ENCODE data around the gene ST7. TPM values are rescaled to one million over a fixed set of nuclear protein-coding genes. Genes with fewer than 3 reads are reported as not detected.

ST7 gene
- total RNA-seq, 1 experiment from 2014 or later = 12.4 TPM

DNA sequence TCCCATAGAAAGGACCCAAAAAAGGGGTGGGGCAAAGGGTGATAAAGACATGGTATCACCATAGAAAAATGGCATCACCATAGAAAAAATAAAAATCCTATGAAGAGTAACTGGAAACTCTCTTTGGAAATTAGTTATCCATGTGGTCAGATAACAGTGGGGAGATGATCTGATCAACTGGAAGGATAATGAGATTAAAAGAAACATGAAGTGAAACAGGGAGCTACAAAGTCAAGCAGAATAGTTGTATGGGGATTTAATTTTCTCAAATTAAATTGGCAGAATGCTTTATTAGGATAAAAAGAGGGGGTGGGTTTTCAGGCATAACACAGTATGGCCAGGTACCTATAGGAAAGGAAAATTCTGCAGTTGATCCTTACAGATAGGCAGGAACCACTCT is 258.3 kb downstream of the ST7 start (continued):
- TF ChIP-seq ELF4 (CRISPR knock-in tag; IDR thresholded peaks at IDR 0.05; ENCODE audit: low read depth) (no peak), TEAD4 (CRISPR knock-in tag; IDR thresholded peaks at IDR 0.05) (no peak), ZNF317 (CRISPR knock-in tag; IDR thresholded peaks at IDR 0.05; ENCODE audit: borderline replicate concordance, low read depth) (no peak), GTF2I (CRISPR knock-in tag; conservative IDR thresholded peaks at IDR 0.05) (no peak)

DNA sequence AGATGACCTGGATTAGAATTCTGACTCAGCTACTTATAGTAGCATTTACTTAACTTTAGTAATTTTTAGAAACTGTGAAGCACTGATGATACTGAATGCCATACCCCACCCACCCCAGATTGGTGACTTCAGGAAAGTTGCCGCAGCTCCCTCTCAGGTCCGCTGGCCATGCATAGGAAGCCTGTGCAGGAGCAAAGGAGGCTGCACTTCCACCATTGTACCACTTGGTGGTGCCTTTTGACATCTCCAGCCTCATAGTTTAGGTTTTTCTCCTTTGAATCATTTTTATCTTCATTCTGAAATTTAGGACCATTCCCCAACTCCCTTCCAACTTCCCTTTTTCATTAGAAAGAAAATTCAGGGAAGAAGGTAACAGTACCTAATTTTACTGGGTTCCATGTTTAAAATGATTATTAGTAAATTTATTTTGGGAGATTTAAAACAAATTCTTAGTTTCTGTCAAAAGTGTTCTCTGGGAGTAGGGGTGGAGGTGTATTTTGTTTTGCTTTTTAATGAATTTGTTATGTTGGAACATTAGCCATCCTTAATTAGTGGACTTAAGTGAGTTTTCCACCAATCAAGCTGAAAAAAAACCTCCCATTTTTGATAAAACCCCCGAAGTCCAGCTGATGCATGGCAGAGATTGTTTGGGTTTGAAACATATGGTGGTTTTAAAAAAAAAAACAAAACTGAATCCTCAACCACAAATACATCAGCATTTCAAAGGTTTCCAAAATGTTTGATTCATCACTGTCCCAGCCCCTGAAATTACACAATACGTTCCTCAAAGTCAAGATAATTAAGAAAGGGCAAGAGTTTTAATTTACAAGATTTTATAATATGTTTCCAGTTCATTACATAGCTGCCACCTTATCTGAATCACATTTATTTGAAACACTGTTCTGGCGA is 259.9 kb downstream of the ST7 start:
- DNase-seq (ENCODE audit: low spot score) (peak; percentile 73), ATAC-seq (peak; percentile 89)
- Mint-ChIP-seq H3K36me3 (0 out of 2 replicates have a peak, but pooled peaks cover 4% of the 10 kb centered on the region), H3K9me3 (no peaks in the 10 kb centered on the region), H3K27me3 (ENCODE audit: low read depth) (no peaks in the 10 kb centered on the region), H3K4me3 (no peak overlapping the region), H3K27ac (no peak overlapping the region), H3K4me1 (peaks cover 12% of the 10 kb centered on the region)
- ChIA-PET POLR2A (no interaction called here), CTCF (interaction anchor here (0.6 to 1.5 kb wide), 29 partner anchors 9 to 558 kb away, joined by 3 to 24 read pairs (median 3); partner anchors contain the start of gene WNT2)
- TF ChIP-seq, protein P1, sequence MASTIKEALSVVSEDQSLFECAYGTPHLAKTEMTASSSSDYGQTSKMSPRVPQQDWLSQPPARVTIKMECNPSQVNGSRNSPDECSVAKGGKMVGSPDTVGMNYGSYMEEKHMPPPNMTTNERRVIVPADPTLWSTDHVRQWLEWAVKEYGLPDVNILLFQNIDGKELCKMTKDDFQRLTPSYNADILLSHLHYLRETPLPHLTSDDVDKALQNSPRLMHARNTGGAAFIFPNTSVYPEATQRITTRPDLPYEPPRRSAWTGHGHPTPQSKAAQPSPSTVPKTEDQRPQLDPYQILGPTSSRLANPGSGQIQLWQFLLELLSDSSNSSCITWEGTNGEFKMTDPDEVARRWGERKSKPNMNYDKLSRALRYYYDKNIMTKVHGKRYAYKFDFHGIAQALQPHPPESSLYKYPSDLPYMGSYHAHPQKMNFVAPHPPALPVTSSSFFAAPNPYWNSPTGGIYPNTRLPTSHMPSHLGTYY (CRISPR knock-in tag; IDR thresholded peaks at IDR 0.05) = peak; percentile 43; the same call in 1 of the 2 replicates
- no peak for TF ChIP-seq ZNF121 (CRISPR knock-in tag; IDR thresholded peaks at IDR 0.05)
- TF ChIP-seq, protein P2, sequence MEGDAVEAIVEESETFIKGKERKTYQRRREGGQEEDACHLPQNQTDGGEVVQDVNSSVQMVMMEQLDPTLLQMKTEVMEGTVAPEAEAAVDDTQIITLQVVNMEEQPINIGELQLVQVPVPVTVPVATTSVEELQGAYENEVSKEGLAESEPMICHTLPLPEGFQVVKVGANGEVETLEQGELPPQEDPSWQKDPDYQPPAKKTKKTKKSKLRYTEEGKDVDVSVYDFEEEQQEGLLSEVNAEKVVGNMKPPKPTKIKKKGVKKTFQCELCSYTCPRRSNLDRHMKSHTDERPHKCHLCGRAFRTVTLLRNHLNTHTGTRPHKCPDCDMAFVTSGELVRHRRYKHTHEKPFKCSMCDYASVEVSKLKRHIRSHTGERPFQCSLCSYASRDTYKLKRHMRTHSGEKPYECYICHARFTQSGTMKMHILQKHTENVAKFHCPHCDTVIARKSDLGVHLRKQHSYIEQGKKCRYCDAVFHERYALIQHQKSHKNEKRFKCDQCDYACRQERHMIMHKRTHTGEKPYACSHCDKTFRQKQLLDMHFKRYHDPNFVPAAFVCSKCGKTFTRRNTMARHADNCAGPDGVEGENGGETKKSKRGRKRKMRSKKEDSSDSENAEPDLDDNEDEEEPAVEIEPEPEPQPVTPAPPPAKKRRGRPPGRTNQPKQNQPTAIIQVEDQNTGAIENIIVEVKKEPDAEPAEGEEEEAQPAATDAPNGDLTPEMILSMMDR (IDR thresholded peaks at IDR 0.05) = peak; percentile 94
- no peak for TF ChIP-seq NFATC4 (CRISPR knock-in tag; IDR thresholded peaks at IDR 0.05)

DNA sequence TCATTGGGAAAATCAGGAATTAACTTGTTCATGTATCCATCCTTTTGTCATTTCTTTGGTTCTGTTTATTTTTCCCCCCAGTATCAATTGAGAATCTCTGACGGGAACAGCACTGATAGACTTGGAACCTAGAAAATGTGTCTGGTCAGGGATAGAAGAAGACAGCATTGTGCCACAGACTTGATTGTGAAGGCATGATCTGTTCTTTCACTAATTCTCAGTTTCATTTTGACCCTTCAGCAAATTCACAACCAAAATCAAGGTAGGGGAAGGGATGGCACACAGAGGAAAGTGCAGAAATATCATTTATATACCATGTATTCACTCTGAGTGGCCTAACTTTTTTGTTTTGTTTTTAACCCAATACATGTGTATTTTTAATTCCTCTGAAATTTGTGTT is 262.7 kb downstream of the ST7 start:
- Mint-ChIP-seq H3K9me3 (no peaks in the 10 kb centered on the region), H3K27me3 (ENCODE audit: low read depth) (no peaks in the 10 kb centered on the region), H3K27ac (no peak overlapping the region), H3K4me3 (no peak overlapping the region), H3K4me1 (peaks cover 3% of the 10 kb centered on the region), H3K36me3 (no peaks in the 10 kb centered on the region)
- TF ChIP-seq, protein P1 (CRISPR knock-in tag; IDR thresholded peaks at IDR 0.05) = no peak
- TF ChIP-seq HMGA2 (CRISPR knock-in tag; IDR thresholded peaks at IDR 0.05) (no peak), TCF7 (CRISPR knock-in tag; IDR thresholded peaks at IDR 0.05; ENCODE audit: low read depth) (no peak), ATF1 (CRISPR knock-in tag; IDR thresholded peaks at IDR 0.05) (no peak), TEAD1 (CRISPR knock-in tag; IDR thresholded peaks at IDR 0.05) (no peak), ZNF263 (CRISPR knock-in tag; IDR thresholded peaks at IDR 0.05; ENCODE audit: low read depth) (no peak)
- TF ChIP-seq, protein P3, sequence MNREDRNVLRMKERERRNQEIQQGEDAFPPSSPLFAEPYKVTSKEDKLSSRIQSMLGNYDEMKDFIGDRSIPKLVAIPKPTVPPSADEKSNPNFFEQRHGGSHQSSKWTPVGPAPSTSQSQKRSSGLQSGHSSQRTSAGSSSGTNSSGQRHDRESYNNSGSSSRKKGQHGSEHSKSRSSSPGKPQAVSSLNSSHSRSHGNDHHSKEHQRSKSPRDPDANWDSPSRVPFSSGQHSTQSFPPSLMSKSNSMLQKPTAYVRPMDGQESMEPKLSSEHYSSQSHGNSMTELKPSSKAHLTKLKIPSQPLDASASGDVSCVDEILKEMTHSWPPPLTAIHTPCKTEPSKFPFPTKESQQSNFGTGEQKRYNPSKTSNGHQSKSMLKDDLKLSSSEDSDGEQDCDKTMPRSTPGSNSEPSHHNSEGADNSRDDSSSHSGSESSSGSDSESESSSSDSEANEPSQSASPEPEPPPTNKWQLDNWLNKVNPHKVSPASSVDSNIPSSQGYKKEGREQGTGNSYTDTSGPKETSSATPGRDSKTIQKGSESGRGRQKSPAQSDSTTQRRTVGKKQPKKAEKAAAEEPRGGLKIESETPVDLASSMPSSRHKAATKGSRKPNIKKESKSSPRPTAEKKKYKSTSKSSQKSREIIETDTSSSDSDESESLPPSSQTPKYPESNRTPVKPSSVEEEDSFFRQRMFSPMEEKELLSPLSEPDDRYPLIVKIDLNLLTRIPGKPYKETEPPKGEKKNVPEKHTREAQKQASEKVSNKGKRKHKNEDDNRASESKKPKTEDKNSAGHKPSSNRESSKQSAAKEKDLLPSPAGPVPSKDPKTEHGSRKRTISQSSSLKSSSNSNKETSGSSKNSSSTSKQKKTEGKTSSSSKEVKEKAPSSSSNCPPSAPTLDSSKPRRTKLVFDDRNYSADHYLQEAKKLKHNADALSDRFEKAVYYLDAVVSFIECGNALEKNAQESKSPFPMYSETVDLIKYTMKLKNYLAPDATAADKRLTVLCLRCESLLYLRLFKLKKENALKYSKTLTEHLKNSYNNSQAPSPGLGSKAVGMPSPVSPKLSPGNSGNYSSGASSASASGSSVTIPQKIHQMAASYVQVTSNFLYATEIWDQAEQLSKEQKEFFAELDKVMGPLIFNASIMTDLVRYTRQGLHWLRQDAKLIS (CRISPR knock-in tag; IDR thresholded peaks at IDR 0.05; ENCODE audit: borderline replicate concordance) = no peak
- TF ChIP-seq, protein P4, sequence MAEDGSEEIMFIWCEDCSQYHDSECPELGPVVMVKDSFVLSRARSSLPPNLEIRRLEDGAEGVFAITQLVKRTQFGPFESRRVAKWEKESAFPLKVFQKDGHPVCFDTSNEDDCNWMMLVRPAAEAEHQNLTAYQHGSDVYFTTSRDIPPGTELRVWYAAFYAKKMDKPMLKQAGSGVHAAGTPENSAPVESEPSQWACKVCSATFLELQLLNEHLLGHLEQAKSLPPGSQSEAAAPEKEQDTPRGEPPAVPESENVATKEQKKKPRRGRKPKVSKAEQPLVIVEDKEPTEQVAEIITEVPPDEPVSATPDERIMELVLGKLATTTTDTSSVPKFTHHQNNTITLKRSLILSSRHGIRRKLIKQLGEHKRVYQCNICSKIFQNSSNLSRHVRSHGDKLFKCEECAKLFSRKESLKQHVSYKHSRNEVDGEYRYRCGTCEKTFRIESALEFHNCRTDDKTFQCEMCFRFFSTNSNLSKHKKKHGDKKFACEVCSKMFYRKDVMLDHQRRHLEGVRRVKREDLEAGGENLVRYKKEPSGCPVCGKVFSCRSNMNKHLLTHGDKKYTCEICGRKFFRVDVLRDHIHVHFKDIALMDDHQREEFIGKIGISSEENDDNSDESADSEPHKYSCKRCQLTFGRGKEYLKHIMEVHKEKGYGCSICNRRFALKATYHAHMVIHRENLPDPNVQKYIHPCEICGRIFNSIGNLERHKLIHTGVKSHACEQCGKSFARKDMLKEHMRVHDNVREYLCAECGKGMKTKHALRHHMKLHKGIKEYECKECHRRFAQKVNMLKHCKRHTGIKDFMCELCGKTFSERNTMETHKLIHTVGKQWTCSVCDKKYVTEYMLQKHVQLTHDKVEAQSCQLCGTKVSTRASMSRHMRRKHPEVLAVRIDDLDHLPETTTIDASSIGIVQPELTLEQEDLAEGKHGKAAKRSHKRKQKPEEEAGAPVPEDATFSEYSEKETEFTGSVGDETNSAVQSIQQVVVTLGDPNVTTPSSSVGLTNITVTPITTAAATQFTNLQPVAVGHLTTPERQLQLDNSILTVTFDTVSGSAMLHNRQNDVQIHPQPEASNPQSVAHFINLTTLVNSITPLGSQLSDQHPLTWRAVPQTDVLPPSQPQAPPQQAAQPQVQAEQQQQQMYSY (CRISPR knock-in tag; IDR thresholded peaks at IDR 0.05) = no peak
- TF ChIP-seq, protein P5, sequence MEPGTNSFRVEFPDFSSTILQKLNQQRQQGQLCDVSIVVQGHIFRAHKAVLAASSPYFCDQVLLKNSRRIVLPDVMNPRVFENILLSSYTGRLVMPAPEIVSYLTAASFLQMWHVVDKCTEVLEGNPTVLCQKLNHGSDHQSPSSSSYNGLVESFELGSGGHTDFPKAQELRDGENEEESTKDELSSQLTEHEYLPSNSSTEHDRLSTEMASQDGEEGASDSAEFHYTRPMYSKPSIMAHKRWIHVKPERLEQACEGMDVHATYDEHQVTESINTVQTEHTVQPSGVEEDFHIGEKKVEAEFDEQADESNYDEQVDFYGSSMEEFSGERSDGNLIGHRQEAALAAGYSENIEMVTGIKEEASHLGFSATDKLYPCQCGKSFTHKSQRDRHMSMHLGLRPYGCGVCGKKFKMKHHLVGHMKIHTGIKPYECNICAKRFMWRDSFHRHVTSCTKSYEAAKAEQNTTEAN (CRISPR knock-in tag; IDR thresholded peaks at IDR 0.05) = no peak
- ATAC-seq = no peak
- no peak for DNase-seq (ENCODE audit: low spot score)
- ChIA-PET CTCF (interaction anchor here (0.5 kb wide), 1 partner anchor 387 kb away, joined by 3 read pairs; no protein-coding TSS in a partner anchor), POLR2A (no interaction called here)

Data from WTC11 (cell line).